Activated effector memory CD4-positive, alpha-beta T cell treated with Interleukin-2 at 50 U/mL for 16 hours (primary cell): ENCODE results near the gene PPM1N.
A peak's percentile ranks its signal among the peaks of the same experiment; 100 is the strongest.

Source experiments
- DNase-seq: peaks from one replicate; pipeline ENCODE4 v3.0.0-alpha.2; 2020

Gene PPM1N

DNA sequence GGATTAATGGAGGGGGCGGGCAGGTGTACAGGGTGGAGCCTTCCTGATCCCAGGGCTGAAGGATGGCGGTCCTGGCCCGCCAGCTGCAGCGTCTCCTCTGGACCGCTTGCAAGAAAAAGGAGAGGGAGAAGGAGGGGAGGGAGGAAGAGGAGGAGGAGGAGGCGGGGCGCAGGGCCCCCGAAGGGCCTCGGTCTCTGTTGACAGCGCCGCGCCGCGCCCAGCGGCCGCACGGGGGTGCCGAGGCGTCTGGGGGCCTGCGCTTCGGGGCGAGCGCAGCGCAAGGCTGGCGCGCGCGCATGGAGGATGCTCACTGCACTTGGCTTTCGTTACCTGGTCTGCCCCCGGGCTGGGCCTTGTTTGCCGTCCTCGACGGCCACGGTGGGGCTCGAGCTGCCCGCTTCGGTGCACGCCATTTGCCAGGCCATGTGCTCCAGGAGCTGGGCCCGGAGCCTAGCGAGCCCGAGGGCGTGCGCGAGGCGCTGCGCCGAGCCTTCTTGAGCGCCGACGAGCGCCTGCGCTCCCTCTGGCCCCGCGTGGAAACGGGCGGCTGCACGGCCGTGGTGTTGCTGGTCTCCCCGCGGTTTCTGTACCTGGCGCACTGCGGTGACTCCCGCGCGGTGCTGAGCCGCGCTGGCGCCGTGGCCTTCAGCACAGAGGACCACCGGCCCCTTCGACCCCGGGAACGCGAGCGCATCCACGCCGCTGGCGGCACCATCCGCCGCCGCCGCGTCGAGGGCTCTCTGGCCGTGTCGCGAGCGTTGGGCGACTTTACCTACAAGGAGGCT is at the start of gene PPM1N:
Gene PPM1N, plus strand, starts transcription at position 33 of the 785 bp plus-strand sequence. Its CDS starts 30 bp downstream, at position 63.
- DNase-seq = peak; percentile 59

- DNase-seq = no peak
Observed at GRCh38 chr19:45448887-45449299, 49.4 kb upstream of the PPM1N start.

- no peak for DNase-seq
Observed at GRCh38 chr19:45450012-45450333, 48.3 kb upstream of the PPM1N start.

- peak; percentile 31 for DNase-seq
Observed at GRCh38 chr19:45451131-45451849, 47.0 kb upstream of the PPM1N start.

DNA sequence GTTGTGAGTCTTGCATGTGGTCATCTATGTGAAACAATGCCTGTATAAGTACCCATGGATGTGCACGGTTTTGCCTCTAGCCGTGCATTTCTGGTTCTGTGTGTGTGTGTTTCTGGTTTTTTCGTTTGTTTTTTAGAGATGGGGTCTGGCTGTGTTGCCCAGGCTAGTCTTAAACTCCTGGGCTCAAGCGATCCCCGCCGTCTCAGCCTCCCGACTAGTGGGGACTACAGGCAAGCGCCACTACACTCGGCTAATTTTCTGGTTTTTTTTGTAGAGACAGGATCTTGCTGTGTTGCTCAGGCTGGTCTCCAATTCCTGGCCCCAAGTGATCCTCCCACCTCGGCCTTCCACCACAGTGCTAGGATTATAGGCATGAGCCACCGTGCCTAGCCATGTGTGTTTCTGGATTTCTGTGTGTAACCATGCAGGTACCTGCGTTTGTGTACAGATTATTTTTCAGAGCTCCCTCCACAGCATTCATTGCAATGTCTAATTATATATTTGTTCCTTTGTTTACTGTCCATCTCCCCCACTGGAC is 46.3 kb upstream of the PPM1N start:
- no peak for DNase-seq

DNA sequence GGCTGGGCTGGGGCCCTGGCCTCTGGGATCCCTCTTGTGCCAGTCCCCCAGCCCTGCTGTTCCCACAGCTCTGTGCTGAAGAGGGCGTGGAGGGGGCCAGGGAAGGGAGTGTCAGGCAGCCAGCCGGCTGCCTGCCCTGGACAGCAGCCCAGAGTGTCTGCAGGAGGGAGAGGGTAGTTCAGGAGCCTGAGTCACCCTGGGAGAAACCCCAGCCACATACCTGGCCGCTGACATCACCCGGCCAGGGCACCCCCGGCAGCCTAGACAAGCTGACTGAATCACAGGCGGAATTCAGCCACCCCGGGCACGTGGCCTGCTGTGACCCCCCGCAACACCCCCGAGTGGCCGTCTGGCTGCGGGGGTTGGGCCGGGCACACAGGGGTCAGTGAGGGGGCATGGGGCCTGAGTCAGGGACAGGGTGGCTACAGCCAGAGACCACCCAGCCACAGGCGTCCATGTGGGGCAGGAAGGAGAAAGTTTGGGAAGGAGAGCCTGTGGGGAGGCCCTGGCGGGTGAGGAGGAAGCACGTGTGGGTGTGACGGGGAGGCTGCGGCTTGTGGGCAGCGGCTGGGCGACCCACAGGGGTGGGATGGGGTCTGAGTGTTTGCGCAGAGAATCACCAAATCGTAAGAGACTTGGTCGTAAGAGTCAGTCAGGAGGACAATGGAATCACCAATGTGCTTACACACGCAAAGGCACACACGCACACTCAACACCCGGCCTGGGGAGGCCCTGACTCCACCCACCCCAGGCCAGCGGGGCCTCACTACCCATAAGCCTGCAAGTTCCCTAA is 42.3 kb upstream of the PPM1N start:
- peak; percentile 35 for DNase-seq

DNA sequence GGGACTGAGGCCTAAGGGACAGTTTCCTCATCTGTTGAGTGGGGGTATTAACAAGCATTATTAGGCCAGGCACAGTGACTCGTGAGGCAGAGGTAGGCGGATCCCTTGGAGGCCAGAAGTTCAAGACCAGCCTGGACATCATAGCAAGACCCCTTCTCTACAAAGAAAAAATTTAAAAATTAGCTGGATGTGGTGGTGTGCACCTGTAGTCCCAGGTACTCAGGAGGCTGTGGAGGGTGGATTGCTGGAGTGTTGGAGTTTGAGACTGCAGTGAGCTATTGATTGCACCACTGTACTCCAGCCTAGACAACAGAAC is 41.8 kb upstream of the PPM1N start:
- no peak for DNase-seq

DNA sequence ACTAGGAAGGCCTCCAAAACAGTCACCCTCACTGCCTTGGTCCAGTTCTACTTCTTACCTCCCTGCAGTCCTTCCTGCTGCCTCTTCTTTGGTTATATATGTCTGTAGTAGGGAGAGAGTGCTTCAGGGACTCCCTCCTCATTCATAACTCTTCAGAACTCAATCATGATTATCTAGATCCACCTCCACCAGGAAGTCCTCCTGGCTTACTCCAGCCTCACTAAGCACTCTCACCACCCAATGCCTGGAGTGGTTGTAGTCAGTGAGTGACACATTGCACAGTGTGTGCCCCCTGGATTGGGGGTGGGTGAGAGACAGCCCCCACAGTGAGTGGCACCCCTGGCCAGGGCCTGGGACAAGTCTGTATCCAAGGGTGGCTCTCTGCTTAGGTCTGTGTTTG is 40.5 kb upstream of the PPM1N start:
- DNase-seq = no peak

DNA sequence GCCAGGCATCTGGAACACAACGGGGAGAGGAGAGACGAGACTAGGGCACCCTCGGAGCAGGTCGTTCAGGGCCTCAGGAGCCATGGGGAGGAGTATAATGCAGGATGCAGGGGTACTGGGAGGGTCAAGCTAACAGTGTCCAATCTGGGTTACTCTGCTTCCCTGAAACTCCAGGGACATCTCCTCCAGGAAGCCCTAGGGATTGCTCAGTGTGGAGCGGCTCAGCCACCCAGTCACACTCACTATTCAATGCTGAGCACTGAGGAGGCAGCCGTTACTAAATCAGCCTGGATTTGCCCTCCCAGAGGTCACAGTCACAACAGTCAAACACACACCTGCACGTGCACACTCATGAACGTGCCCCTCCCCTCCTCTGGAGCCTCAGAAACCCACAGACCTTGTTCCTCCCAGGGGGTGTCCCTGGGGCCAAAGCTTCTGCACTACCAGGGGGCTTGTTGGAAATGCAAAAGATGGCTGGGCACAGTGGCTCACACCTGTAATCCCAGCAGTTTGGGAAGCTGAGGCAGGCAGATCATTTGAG is 37.4 kb upstream of the PPM1N start:
- DNase-seq = no peak

DNA sequence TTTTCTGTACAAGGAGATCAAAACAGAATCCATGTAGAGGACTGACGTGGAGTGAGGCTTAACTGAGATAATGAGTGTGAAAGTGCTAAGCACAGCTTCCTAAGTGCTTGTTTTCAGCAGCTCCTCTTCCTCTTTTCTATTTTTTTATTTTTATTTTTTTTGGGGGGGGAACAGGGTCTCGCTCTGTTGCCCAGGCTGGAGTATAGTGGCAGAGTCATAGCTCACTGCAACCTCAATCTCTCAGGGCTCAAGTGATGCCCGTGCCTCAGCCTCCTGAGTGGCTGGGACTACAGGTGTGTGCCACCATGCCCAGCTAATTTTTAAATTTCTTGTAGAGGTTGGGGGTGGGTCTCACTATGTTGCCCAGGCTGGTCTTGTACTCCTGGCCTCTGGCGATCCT is 36.1 kb upstream of the PPM1N start:
- no peak for DNase-seq

- no peak for DNase-seq
Observed at GRCh38 chr19:45463241-45463640, 35.0 kb upstream of the PPM1N start.

DNA sequence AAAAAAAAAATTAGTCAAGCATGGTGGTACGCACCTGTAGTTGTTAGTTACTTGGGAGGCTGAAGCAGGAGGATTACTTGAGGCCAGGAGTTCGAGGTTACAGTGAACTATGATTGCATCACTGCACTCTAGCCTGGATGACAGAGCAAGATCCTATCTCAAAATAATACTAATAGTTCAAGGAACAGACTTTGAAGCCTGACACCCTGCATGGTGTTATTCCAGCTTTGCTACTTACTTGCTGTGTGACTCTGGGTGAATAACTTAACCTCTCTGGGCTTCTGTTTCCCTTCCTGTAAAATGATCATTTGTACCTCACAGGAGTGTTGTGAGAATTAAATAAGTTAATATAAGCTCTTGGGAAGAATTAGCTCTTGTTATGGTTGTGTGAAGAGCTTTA is 34.0 kb upstream of the PPM1N start:
- DNase-seq = no peak

DNA sequence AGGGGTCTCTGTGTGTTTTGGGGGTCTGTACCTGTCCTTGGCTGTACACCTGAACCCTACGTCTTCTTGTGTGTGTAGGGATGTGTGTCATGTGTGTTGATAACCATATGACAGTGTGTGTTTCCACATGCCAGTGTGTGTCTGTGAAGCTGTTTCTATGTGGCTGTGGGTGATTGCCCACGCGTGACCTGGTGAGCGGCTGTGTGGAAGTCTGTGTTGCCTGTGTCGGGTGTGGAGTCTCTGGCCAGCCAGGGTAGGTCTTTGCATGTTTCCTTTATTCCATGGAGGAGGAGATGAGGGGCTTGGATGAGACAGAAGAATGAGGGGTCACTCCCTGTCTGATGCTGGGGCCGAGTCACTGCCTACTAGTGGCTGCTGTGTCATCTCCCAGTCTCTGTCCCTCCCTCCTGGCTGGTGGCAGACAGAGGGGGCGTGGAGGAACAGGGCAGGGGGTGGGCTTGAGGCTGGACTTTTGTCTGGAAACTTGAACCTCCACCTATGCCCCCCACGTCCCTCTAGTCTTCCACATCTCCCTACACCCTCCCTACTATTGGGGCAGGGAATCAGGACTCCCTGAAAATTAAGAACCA is 33.3 kb upstream of the PPM1N start:
- no peak for DNase-seq

- DNase-seq = no peak
Observed at GRCh38 chr19:45467115-45467455, 31.2 kb upstream of the PPM1N start.

- DNase-seq = peak; percentile 89
Observed at GRCh38 chr19:45467456-45468158, 30.6 kb upstream of the PPM1N start, which contains the start of gene FOSB. TSS of gene FOSB (plus strand) at chr19:45467996. CDS start at chr19:45468587, 591 bp downstream.

- DNase-seq = no peak
Observed at GRCh38 chr19:45468159-45468651, 30.0 kb upstream of the PPM1N start.

DNA sequence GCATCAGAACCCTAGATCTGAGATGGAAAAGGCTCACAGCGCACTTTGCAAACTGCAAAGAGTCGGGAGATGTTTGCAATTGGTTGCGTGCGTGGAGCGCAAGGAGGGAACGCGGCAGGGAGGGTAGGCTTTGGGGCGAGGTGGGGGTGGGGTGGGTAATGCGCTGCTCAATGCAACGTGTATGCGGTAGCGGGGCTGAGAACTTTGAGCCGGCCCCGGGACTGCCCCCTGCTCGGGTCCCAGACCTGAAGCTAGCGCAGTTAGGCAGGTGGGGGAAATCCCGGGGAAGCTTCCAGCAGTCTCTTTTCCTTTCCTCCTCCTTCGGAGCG is 29.5 kb upstream of the PPM1N start:
- no peak for DNase-seq

GRCh38 chr19:45469132-45469944 is 28.9 kb upstream of the PPM1N start:
- DNase-seq = peak; percentile 91

DNA sequence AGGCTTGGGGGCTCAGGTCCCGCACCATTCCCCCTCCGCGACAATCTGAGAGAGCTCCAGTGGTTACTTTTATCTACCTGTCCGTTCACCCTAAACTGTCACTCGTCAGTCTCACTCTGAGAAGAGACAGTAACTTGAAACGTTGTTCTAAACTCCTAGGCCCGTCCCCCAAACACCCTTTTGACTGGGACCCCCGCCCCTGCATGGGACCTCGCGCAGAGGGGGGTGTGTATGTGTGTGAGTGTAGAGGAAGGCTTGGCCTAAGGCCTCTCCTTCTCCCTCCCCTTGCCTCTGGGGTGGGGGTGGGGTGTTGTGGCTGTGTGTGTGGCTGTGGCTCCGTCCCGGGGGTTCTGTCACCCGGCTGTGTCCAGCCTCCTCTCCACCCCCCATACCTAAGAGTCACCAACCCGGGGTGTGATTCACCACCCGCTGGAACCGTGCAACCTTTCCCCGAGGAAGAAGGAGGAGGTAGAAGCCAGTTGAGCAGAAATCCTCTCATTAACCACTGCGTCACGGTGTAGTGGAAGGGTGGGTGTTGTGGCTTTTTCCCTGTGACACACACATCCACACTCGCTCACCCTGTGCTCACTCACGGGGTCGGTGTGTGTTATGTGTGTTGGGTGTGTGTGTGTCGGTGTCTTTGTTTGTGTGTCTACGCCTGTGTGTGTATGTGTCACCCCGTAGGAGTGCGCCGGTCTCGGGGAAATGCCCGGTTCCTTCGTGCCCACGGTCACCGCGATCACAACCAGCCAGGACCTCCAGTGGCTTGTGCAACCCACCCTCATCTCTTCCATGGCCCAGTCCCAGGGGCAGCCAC is 28.1 kb upstream of the PPM1N start:
- DNase-seq = no peak

- DNase-seq = no peak
Observed at GRCh38 chr19:45470762-45471081, 27.5 kb upstream of the PPM1N start.
